DOHH2 (cell line): Measurements from ENCODE around the gene BICDL1.

Experiments
- CTCF ChIP-seq: fragments of 200-600 bp; sonication (generic); IDR thresholded peaks from one replicate; pipeline ENCODE4 v1.5.1; 2014; ENCODE audit warnings: antibody characterized with exemption, mild to moderate bottlenecking, low read depth, low read length; ENCODE audit not compliant: poor library complexity, severe bottlenecking
- EZH2phosphoT487 ChIP-seq: fragments of 200-600 bp; sonication (generic); IDR thresholded peaks from 2 replicates; pipeline ENCODE4 v1.6.1; 2017; ENCODE audit warnings: borderline replicate concordance, mild to moderate bottlenecking, antibody characterized with exemption, low read length, moderate library complexity, mixed read lengths

DNA sequence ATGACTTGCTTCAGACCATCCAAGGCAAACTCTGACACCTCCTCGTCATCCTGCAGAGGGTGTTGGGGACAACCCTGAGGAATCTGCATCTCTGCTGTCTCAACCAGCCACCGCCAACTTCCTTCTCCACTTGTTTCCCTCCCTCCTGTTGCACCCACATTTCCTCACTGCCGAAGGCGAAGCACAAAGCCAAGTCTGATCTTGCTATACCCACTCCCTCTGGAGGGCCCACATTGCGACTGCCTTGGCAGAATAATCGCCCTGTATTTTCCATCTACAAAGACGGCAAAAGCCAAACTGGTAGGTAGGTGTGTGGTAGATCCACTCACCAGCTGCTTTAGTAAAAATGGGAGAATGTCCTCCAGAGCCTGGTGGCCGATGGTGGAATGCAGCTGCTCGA, 149.3 kb downstream of the BICDL1 start:
- no peak for TF ChIP-seq EZH2phosphoT487
- no peak for TF ChIP-seq CTCF
